PC-9 (cell line): ENCODE data around the gene IL10RB.

Experiments used
- EZH2 ChIP-seq: fragments of 200-600 bp; sonication (generic); IDR thresholded peaks from 2 replicates; pipeline ENCODE4 v1.8.0; 2017; ENCODE audit warnings: antibody characterized with exemption, low read depth
- TF ChIP-seq, protein P1 (sequence below): fragments of 200-600 bp; sonication (generic); conservative IDR thresholded peaks from 2 replicates; pipeline ENCODE4 v1.6.1; 2017; ENCODE audit warnings: mixed run types, antibody characterized with exemption, mild to moderate bottlenecking, moderate library complexity

DNA sequence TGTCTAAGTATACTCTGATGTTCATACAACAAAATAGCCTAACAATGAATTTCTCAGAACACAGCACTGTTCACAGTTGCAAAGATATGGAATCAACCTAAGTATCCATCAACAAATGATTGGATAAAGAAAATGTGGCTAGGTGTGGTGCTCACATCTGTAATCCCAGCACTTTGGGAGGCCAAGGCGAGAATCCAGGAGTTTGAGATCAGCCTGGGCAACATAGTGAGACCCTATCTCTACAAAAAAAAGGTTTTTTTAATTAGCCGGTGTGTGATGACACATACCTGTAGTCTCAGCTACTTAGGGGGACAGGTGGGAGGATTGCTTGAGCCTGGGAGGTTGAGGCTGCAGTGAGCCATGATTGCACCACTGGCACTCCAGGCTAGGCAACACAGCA lies 25.8 kb upstream of the IL10RB start:
- TF ChIP-seq, protein P1, sequence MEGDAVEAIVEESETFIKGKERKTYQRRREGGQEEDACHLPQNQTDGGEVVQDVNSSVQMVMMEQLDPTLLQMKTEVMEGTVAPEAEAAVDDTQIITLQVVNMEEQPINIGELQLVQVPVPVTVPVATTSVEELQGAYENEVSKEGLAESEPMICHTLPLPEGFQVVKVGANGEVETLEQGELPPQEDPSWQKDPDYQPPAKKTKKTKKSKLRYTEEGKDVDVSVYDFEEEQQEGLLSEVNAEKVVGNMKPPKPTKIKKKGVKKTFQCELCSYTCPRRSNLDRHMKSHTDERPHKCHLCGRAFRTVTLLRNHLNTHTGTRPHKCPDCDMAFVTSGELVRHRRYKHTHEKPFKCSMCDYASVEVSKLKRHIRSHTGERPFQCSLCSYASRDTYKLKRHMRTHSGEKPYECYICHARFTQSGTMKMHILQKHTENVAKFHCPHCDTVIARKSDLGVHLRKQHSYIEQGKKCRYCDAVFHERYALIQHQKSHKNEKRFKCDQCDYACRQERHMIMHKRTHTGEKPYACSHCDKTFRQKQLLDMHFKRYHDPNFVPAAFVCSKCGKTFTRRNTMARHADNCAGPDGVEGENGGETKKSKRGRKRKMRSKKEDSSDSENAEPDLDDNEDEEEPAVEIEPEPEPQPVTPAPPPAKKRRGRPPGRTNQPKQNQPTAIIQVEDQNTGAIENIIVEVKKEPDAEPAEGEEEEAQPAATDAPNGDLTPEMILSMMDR, result no peak
- no peak for TF ChIP-seq EZH2
